HG02571 (cell line): Measurements from ENCODE around the gene LILRB3.
"Not testable (repeated sequence)": the region's sequence is repeated elsewhere in the genome, so short reads cannot be mapped to it uniquely, and the experiment has no call there.

Experiments used
- ATAC-seq: cut with Tn5 transposase; IDR thresholded peaks from one replicate; pipeline ENCODE4 v1.9.1; 2021; ENCODE audit warnings: mild to moderate bottlenecking, moderate library complexity; ENCODE audit not compliant: unreplicated experiment

LILRB3 gene

DNA sequence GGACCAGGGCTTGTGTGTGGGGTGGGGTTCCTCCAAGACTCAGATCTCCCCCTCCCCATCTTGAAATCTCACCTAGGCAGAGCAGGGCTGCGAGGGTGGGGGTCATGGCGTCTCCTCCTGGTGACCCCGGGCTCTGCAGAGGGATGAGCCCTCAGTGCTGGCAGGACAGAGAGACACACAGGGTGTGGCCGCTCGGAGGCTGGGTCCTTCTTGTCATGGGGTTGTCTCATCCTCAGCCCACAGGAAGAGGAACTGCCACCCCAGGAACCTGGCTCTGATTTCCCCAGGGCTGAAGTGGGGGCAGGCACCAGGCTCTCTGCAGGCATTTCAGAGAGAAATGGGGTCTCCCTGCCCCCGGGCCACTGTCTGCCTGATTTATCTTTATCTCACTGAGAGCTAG, 19.8 kb upstream of the LILRB3 start, which contains the start of gene LILRA6:
Gene LILRA6 (minus strand): TSS at position 145 of the 400 bp plus-strand sequence.
- not testable (repeated sequence) for ATAC-seq

DNA sequence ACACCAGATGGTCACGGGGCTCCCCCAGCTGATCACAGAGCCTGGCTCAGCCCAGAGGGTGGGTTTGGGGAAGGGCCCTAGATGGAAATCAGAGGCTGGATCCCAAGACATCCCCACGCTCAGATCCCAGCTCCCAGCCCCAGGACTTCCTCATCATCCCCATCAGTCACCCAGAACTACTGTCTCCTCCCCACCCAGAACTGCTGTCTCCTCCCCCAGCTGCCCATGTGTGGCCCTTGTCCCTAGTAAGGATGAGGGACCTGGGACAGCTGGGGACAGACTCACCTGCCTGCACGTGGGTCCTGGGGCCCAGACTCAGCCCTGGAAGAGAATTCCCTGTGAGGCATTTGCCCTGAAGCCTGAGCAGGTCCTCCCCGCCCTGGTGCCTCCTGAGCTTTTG, 19.4 kb upstream of the LILRB3 start:
- not testable (repeated sequence) for ATAC-seq

DNA sequence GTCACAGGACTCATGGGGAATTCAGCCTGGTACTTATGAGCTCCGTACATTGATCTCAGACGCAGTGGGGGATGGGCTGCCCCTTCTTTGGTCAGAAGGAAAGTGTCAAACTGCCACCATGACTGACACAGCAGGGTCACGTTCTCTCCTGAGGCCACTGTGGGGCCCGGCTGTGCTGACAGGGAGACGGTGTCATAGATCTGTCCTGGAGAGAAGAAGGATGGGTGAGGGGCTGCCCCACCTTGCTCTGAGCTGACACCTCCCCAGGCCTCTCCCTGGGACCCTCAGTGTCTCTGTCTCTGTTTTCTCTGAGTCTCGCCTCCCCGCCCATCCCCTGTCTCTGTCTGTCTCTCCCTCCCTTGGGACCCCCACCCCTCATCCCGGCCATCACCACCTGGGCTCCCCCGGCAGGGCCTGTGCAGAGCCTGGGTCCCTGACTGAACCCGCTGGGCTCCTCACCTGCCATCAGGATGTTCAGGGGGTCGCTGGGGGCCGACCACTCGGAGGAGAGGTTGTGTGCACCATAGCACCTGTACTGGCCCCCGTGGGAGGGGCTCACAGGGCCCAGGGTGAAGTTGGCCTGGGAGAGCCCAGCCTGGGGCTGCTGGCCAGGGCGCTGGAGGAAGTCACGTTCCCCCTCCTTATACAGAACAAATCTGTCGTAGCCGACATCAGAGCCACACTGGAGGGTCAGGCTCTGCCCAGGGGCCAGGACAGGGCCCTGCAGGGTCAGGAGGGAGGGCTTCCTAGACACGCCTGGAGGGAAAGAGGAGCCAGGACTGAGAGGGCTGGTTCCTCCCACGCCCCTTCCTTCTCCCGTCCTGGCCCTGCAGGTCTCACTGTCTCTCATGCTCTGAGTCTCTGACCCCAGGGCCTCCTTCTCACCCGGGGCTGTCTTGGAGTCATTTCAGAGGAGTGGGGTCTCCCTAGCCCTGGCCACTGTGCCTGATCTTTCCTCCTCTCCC, 17.8 kb upstream of the LILRB3 start:
- ATAC-seq = not testable (repeated sequence)

DNA sequence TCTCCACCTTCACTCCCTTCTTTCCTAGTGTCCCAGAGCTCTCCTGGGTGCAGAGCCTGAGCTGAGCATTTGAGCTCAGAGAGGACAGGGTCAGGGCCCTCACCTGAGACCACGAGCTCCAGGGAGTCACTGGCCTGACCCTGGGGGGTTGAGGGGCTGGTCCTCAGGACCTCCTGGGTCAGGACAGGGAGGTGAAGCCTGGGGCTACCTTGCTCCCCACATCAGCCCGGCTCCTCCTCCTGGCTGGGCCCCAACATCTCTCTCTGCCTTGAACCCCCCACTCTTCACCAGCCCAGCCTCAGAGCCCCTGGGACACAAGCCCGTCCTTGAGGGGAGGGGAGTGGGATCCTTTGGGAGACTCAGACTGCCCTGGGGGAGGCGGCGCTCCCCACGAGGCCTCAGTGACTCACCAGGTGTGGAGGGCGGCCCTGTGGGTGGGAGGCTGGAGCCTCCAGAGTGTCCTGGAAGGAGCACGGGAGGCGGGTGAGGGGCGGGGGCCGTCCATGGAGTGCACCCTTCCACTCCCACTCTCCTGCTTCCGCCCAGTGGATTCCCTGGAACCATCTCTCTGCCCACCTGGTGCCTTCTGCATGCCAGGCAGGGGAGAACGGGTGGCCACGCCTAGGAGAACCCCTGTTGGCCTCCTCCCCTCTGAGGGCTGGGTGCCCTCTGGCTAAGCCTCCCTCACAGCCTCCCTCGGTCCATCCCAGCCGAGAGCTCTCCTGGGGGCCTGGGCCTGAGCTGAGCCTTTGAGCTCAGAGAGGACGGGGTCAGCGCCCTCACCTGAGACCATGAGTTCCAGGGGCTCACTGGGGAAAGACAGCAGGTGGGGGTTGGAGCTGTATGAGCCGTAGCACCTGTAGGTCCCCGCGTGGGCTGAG, 16.9 kb upstream of the LILRB3 start:
- ATAC-seq = not testable (repeated sequence)

DNA sequence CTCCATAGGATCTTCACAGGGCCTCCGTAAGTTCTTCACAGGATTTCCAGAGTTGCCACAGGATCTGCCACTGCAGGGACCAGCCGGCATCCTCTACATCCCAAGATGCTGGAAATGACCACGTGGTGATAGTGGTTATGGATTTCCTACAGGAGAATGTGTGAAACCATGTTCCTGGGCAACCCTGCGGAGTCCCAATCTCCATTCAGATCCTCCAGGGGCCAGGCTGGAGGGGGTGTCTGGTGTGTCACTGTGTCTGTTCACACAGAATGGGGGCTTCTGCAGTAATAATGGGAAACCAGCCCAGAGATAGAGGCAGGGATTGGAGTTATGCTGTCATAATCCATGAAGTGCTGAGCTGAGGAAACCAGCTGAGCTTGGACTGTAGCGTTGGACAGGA, 11.1 kb upstream of the LILRB3 start:
- ATAC-seq = no peak

DNA sequence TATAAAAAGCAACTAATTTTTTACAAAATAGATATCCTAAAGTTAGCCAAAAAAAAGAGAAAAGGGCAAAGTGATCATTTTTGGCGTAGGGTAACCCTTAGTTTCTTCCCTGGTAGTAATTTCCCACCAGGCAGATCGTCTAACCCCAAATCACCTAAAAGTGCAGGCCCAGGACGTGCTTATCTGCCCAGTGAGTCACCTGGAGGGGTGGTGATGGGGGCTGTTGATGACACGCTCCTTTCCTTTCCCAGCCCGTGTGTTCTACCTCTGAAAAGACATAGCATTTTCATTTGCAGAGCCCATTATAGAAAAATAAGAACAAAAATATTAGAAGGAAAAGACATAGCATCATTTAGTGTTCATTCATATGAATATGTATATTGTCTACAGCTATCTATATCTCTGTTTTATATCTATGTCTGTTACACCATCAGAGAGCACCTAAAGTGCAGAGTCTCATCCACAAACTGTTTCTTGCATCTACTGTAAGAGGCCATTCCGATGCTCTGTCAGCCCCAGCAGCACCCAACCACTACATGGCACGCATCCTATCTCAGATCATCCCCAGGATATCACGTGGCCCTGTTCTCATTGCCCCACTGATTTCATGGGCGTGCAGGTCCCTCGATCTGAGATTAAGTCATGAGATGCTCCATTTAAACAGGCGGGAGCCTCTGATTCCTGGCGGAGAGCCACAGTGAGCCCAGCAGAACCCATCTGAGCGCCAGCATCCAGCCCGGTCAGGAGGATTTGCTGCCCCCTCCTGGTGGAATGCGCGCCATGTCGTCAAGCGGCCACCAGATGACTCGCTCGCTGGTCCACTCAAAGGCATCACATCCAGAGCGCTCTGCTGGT, 8.5 kb upstream of the LILRB3 start:
- ATAC-seq = no peak

DNA sequence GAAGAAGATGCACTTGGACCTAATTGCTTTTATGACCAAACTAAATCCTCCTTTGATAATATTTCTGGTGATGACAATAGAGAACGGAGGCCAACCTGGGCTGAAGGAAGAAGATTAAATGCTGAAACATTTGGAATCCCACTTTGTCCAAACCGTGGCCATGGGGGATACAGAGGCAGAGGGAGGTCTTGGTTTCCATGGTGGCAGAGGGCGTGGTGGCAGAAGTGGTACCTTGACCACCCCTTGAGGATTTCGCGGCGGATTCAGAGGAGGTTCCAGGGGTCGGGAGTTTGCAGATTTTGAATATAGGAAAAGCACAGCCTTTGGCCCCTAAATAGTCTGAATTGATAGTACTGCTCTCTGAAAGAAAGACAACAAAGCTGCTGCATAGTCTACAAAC, 7.2 kb upstream of the LILRB3 start:
- no peak for ATAC-seq

DNA sequence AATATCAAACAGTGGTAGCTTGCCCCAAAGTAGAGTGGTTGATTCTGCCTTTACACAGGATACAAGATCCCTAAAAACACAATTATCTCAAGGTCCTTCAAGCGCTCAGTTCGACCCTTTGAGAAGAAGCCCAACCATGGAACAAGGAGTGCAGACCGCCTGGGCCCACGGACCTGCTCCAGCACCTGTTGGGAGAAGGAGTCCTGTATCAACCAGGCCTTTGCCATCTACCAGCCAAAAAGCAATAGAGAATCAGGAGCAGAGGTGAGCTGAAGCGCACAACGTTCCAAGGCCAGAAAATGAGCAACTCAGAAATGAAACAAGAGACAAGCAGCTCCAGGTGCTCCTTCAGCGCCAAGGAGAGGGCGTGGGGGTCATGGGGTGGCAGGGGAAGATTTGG, 6.3 kb upstream of the LILRB3 start:
- ATAC-seq = no peak

DNA sequence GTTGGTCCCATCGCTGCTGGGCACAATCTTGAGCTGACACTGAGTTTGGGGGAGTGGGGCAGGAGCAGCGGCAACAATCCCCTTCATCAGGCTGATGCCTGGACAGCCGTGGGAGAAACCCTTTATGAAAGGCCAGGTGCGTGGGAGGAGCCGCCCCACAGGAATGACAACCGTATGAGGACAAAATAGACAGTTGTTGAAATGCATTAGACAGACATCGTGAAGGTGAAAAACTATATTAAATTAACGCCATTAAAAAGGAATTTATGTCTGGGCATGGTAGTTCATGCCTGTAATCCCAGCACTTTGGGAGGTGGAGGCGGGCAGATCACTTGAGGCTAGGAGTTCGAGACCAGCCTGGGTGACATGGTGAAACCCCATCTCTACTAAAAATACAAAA, 1.8 kb upstream of the LILRB3 start:
- not testable (repeated sequence) for ATAC-seq

DNA sequence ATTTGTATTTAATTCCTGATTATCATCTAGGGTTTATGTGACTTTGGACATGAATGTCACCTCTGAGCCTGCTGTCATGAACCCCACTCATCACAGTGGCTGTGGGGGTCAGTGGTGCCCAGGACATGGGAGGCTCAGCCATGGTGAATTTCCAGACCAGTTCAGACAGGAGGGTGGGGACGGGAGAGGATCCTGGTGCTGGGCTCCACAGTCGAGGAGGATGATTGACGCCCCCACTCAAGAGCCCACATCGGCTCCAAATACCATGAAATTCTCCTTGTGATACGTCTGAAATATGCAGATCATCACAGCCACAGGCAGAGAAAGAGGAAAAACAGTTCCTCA, 1.1 kb upstream of the LILRB3 start:
- not testable (repeated sequence) for ATAC-seq

DNA sequence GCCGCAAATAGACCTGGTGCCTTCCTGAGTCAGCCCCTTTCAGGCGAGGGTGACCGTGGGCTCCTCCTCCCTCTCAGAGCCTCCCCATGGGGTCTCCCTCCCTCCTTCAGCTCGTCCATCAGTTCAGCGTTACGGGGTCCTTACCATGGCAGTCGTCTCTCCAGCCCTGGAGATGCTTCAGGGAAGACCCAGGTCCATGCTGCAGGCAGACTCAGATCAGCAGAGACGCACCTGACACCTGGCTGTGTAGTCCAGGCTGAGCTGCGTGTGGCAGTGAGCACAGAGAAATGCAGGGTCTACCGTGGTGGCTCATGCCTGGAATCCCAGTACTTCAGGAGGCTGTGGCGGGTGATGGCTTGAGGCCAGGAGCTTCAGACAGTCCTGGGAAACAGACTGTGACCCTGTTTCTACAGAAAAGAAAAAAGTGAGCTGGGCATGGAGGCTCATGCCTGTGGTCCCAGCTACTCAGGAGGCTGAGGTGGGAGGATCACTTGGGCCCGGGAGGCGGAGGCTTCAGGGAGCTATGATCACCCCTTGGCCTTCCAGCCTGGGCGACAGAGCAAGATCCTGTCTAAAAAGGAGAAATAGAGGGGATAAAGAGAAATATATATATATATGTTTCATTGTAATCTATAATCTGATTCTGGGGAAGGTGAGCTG, 600 bp upstream of the LILRB3 start:
- ATAC-seq = not testable (repeated sequence)

DNA sequence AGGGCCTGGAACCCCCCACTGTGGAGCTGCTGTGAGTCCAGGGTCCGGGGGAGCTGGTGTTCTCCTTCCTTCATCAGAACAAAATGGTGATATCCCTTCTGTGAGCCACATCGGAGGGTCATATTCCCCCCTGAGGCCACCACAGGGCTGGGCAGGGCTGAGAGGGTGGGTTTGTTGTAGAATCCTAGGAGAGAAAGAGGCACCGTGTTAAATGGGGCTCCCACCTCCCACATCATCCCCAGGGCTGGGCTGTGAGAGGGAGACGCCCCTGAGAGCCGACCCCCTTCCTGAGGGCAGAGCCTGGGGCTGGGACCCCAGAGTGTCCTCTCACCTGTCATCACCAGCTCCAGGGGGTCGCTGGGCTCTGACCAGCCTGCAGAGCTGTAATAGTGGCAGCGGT, 860 bp downstream of the LILRB3 start:
- not testable (repeated sequence) for ATAC-seq

DNA sequence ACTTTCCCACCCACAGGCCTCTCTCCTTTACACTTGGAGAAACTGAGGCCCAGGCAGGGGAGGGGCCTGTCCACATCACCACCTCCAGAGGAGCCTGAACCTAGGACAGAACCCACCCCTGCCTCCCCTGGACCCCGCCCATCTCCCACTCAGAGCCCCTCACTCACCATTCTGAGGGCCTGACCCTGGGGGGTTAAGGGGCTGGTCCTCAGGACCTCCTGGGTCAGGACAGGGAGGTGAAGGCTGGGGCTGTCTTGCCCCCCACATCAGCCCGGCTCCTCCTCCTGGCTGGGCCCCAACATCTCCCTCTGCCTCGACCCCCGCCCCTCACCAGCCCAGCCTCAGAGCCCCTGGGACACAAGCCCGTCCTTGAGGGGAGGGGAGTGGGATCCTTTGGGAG, 3.1 kb downstream of the LILRB3 start:
- ATAC-seq = not testable (repeated sequence)

DNA sequence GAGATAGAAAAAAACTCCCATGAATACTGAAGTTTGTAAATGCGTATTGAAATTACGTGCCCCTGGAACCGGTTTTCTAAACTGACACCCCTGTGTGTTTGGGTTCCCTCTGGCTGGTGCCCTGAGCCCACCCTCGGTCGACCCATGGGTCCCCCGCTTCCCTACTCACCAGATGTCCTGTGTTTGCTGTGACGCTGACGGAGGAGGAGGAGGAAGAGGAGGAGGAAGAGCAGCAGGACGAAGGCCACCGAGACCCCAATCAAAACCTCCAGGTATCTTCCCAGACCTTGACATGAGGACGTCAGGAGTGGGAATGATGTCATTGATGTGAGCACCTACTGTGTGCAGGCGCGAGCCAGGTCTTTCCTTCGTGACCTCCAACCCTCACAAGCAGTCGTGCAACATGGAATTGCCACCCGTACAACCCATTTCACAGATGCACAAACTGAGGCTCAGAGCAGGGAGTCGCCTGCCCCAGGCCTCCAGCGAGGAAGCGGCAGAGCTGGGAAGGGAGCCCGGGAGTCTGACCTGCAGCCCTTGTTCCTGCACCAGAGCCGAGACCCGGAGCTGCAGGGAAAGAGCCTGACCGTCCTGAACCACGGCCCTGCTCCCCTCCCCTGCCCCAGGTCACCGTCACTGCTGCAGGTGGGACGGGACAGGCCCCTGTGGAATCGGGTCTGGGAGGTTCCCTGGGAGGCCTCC, 3.7 kb downstream of the LILRB3 start:
- ATAC-seq = no peak

DNA sequence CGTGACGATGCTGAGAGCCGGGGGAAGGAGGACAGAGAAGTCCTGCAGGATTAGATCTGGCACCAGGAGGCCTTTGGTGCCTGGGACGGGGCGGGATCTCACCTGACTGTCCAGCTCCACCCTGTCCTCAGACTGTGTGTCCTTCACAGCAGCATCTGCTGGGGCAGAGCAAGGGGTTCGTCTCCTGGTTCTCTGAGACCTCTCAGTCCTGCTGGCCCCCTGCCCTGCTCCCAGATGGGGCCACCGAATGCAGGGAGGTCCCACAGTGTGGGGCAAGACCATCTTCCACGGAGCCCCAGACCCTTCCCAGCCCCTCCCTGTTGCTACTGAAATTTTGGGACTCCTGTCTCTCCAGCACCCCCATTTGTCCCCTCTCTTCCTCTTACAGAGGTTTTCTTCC, 4.5 kb downstream of the LILRB3 start:
- ATAC-seq = no peak

DNA sequence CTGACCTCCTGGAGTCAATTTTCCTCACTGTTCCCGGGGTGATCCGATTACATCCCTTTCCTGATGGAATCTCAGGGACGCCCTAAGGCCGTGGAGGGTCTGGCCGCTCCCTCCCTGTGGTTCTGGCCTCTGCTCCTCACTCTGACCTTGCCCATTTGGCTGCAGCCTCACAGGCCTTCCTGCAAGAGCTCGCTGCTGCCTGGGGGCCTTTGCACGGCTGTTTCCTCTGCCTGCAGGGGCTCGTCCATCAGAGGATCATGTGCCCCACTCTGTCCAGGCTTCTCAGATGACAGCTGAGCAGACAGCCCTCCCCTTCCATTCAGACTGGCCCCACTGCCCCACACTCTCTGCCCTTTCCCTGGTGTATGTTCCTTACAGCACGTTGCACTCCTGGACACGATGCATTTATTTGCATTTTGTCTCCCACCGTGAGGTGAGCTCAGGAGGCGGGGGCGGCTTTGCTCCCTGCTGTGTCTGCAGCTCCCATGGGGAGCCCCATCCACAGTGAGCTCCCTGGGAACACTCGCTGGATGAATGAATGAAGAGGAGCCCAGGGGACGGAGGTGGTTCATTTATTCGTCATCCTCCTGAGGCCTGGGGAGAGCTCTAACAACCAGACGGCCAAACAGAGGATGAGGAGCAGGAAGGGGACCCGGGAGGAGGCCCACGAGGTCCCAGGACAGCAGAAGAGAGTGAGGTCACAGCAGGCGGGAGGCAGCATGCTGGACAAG, 5.1 kb downstream of the LILRB3 start:
- ATAC-seq = not testable (repeated sequence)

DNA sequence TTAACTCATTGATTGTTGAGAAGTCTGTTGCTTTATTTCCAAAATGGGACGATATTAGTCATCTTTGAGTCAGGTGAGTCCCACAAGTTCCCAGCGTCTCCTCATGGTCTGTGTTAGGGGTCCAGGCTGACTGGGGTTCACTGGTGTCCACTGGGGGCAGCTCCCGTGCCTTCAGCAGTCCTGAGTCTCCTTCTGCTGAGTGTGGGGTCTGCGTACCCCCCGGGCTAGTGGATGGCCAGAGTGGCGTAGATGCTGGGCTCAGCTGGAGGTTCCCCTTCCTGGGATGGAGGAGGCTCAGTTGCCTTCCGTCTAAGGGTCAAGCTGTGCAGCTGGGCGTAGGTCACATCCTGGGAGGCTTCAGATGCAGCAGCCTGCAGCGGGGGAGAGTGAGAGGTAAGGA, 5.9 kb downstream of the LILRB3 start:
- no peak for ATAC-seq

DNA sequence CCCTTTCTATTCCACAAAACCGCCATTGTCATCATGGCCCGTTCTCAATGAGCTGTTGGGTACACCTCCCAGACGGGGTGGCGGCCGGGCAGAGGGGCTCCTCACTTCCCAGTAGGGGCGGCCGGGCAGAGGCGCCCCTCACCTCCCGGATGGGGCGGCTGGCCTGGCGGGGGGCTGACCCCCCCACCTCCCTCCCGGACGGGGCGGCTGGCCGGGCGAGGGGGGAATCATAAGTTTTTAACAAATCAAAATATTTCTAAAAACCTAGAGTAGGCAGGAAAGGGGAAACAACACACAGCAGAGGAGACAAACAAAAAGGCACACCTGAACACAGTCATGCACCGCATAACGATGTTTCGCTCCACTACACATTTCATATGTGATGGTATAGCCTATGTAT, 8.1 kb downstream of the LILRB3 start:
- ATAC-seq = not testable (repeated sequence)

DNA sequence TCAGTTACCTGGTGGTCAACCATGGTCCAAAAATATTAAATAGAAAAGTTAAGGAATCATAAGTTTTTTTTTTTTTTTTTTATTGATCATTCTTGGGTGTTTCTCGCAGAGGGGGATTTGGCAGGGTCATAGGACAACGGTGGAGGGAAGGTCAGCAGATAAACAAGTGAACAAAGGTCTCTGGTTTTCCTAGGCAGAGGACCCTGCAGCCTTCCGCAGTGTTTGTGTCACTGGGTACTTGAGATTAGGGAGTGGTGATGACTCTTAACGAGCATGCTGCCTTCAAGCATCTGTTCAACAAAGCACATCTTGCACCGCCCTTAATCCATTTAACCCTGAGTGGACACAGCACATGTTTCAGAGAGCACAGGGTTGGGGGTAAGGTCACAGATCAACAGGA, 8.6 kb downstream of the LILRB3 start:
- not testable (repeated sequence) for ATAC-seq
